K562 (cell line): ENCODE data around the gene PRRG4. TPM values are rescaled to one million over a fixed set of nuclear protein-coding genes. Genes with fewer than 3 reads are reported as not detected.

Experiments used
- ARID2 ChIP-seq: fragments of 450-650 bp; IDR thresholded peaks from 2 replicates; pipeline ENCODE4 v1.6.1; 2017; ENCODE audit warnings: antibody characterized with exemption, mild to moderate bottlenecking
- ATF1 ChIP-seq, 2 experiments: fragments of 450-650 bp in 1 of 2; IDR thresholded peaks; 2 replicates each; pipeline ENCODE4 v1.6.1; 2016; ENCODE audit warnings: missing compliant biosample characterization in 1 of 2, missing genetic modification characterization in 1 of 2
- DEAF1 ChIP-seq: fragments of 450-650 bp; formaldehyde crosslinking; IDR thresholded peaks from 2 replicates; pipeline ENCODE4 v1.4.0; 2020; ENCODE audit warnings: mild to moderate bottlenecking, moderate library complexity
- E2F5 ChIP-seq: sonication (generic); formaldehyde crosslinking; IDR thresholded peaks from 2 replicates; pipeline ENCODE4 v1.8.0; 2022; ENCODE audit warnings: mild to moderate bottlenecking, missing genetic modification reagents
- FOXP1 ChIP-seq: sonication (generic); formaldehyde crosslinking; IDR thresholded peaks from 2 replicates; pipeline ENCODE4 v1.8.0; 2022; ENCODE audit warnings: mild to moderate bottlenecking, missing genetic modification reagents
- GTF2F1 ChIP-seq: IDR thresholded peaks from 2 replicates; pipeline ENCODE4 v1.6.1; 2011; ENCODE audit warnings: low read depth, low read length, improper control_type of control experiment
- HINFP ChIP-seq: fragments of 450-650 bp; conservative IDR thresholded peaks from 2 replicates; pipeline ENCODE4 v1.6.1; 2016; ENCODE audit warnings: missing genetic modification characterization, low read depth, mild to moderate bottlenecking, control low read depth, missing compliant biosample characterization
- ILK ChIP-seq: fragments of 450-650 bp; IDR thresholded peaks from 2 replicates; pipeline ENCODE4 v1.6.1; 2016; ENCODE audit warnings: missing genetic modification characterization, low read depth, mild to moderate bottlenecking, missing compliant biosample characterization, moderate library complexity, borderline replicate concordance
- KDM1A ChIP-seq, 2 experiments: fragments of 450-650 bp; IDR thresholded peaks; 2 replicates each; pipeline ENCODE4 v1.6.1; 2016; ENCODE audit warnings: mild to moderate bottlenecking in 2 of 2
- KHSRP ChIP-seq: fragments of 450-650 bp; IDR thresholded peaks from 2 replicates; pipeline ENCODE4 v1.6.1; 2017
- MECOM ChIP-seq: fragments of 250-450 bp; sonication (Bioruptor Pico); IDR thresholded peaks from 2 replicates; pipeline ENCODE4 v1.8.0; 2022; ENCODE audit warnings: inconsistent platforms
- POLR2A ChIP-seq: fragments of 450-650 bp; conservative IDR thresholded peaks from 2 replicates; pipeline ENCODE4 v1.6.1; 2016
- RBBP5 ChIP-seq: fragments of 200-600 bp; sonication (generic); IDR thresholded peaks from 2 replicates; pipeline ENCODE4 v1.6.1; 2012; ENCODE audit warnings: borderline replicate concordance, mild to moderate bottlenecking, low read length, control low read depth, inconsistent platforms; ENCODE audit not compliant: insufficient read depth, poor library complexity, severe bottlenecking
- SMC3 ChIP-seq: conservative IDR thresholded peaks from 2 replicates; pipeline ENCODE4 v1.6.1; 2011; ENCODE audit warnings: low read depth, low read length, improper control_type of control experiment; ENCODE audit not compliant: insufficient read depth
- TCFL5 ChIP-seq: fragments of 250-450 bp; sonication (Bioruptor Pico); conservative IDR thresholded peaks from 2 replicates; pipeline ENCODE4 v1.6.1; 2021; ENCODE audit warnings: mild to moderate bottlenecking, moderate library complexity, matching md5 sums
- TFAM ChIP-seq: fragments of 250-450 bp; sonication (Bioruptor Pico); conservative IDR thresholded peaks from 2 replicates; pipeline ENCODE4 v1.5.0; 2021; ENCODE audit warnings: mild to moderate bottlenecking, moderate library complexity
- WHSC1 ChIP-seq: IDR thresholded peaks from one replicate; pipeline ENCODE4 v1.6.1; 2012; ENCODE audit warnings: low read length, control low read depth, inconsistent platforms
- ZNF239 ChIP-seq: fragments of 250-450 bp; sonication (Bioruptor Pico); IDR thresholded peaks from 2 replicates; pipeline ENCODE4 v1.4.0; 2020; ENCODE audit warnings: mild to moderate bottlenecking
- ZNF282 ChIP-seq: sonication (generic); formaldehyde crosslinking; IDR thresholded peaks from 2 replicates; pipeline ENCODE4 v1.8.1; 2023; ENCODE audit warnings: missing genetic modification reagents
- ZNF507 ChIP-seq: conservative IDR thresholded peaks from 2 replicates; pipeline ENCODE4 v1.6.1; 2017; ENCODE audit warnings: missing genetic modification characterization, missing compliant biosample characterization
- ZNF780A ChIP-seq: fragments of 250-450 bp; sonication (Bioruptor Pico); IDR thresholded peaks from 2 replicates; pipeline ENCODE4 v1.5.0; 2021; ENCODE audit warnings: mild to moderate bottlenecking
- ZZZ3 ChIP-seq: fragments of 450-650 bp; IDR thresholded peaks from 2 replicates; pipeline ENCODE4 v1.6.1; 2016; ENCODE audit warnings: antibody characterized with exemption, mild to moderate bottlenecking, moderate library complexity
- polyA plus RNA-seq, 8 experiments: library from polyadenylated mRNA; depleted of rRNA in 4 of 8; stranded (reverse) in 5 of 8; unstranded in 3 of 8; fragments of >200 nt; fragmentation: Nextera tagmentation in 2 of 8; fragmentation: Illumina TruSeq in 1 of 8; extraction: Ambion mirVana in 2 of 8; extraction: Trizol in 1 of 8; gene quantifications; 2 replicates each; pipeline versions ENCODE4 v1.2.1 to v1.2.3, GENCODE V29; 2011 to 2014; ENCODE audit warnings: inconsistent platforms in 1 of 8, missing spikeins in 1 of 8
- total RNA-seq, 7 experiments: library from RNA; depleted of rRNA in 6 of 7; stranded (reverse); fragments of >200 nt in 6 of 7; fragmentation: Illumina TruSeq in 2 of 7; extraction: Trizol in 2 of 7; gene quantifications; 2 replicates each; pipeline versions ENCODE4 v1.2.1 to v1.2.3, GENCODE V29; 2011 to 2021; ENCODE audit warnings: low replicate concordance in 1 of 7

PRRG4 gene
- total and polyA plus RNA-seq, 9 of the 15 experiments (the other 6 are each of a cell fraction or from before 2014, with no cell fraction given): not detected

GRCh38 chr11:32892355-32893092, 62.8 kb downstream of the PRRG4 start, which contains the start of gene QSER1 (continued):
- TF ChIP-seq DEAF1 (CRISPR knock-in tag): no peak
- no peak for TF ChIP-seq ZNF507 (tag)
- no peak for TF ChIP-seq ZZZ3
- peak; percentile 72; the same call in 1 of the 2 replicates for TF ChIP-seq FOXP1
- TF ChIP-seq KHSRP: no peak
- no peak for TF ChIP-seq GTF2F1
- TF ChIP-seq SMC3: no peak
- no peak for TF ChIP-seq E2F5
- TF ChIP-seq POLR2A: peak; percentile 85
- TF ChIP-seq ARID2: no peak
- no peak for TF ChIP-seq ATF1 (CRISPR knock-in tag; IDR thresholded peaks at IDR 0.05)
- TF ChIP-seq ATF1 (tag; IDR thresholded peaks at IDR 0.05): peak; percentile 66
- no peak for TF ChIP-seq ZNF239 (CRISPR knock-in tag)
- TF ChIP-seq MECOM: no peak
- TF ChIP-seq ZNF282 (CRISPR knock-in tag): no peak
- TF ChIP-seq HINFP (tag): no peak
- peak; percentile 68 for TF ChIP-seq RBBP5
- TF ChIP-seq TFAM (CRISPR knock-in tag): no peak
- TF ChIP-seq KDM1A (IDR thresholded peaks at IDR 0.05): no peak
- TF ChIP-seq WHSC1: no peak
- TF ChIP-seq ILK (tag): no peak
- no peak for TF ChIP-seq ZNF780A (CRISPR knock-in tag)
- TF ChIP-seq TCFL5 (CRISPR knock-in tag): no peak
